ENCODE measurements around the gene CLEC4C. TPM values are rescaled to one million over a fixed set of nuclear protein-coding genes. Genes with fewer than 3 reads are reported as not detected.

Gene CLEC4C
- total RNA-seq, 1 donor from 2014 or later = not detected

Other genes starting within 250 kb of the CLEC4C start
- gene CD163, start 243.6 kb downstream of the CLEC4C start, total RNA-seq = 97.5 TPM
- gene APOBEC1, start 81.5 kb downstream of the CLEC4C start, total RNA-seq = not detected
- not detected for gene GDF3, start 51.6 kb downstream of the CLEC4C start, total RNA-seq
- not detected for gene DPPA3, start 35.9 kb downstream of the CLEC4C start, total RNA-seq
- gene NANOGNB, start 17.8 kb upstream of the CLEC4C start, total RNA-seq = not detected
- not detected for gene NANOG, start 42.0 kb upstream of the CLEC4C start, total RNA-seq
- not detected for gene SLC2A14, start 125.5 kb upstream of the CLEC4C start, total RNA-seq
- 11.7 TPM for gene SLC2A3, start 188.8 kb upstream of the CLEC4C start, total RNA-seq